DND-41 (cell line): Measurements from ENCODE around the gene USP26.

ENCODE experiments used
- ATAC-seq: fragments of 200-7000 bp; cut with Tn5 transposase; 3 replicates; pipeline ENCODE4 v1.9.1; 2021; ENCODE audit warnings: low read depth; ENCODE audit not compliant: insufficient read depth
- DNase-seq: peaks from one replicate; pipeline ENCODE4 v3.0.0-alpha.2; 2020
- H2AFZ ChIP-seq: 2 replicates; pipeline ENCODE4 v1.6.0; 2012; ENCODE audit warnings: low read depth, low read length
- H3K27ac ChIP-seq: 2 replicates; pipeline ENCODE4 v1.5.1; 2012; ENCODE audit warnings: low read length, inconsistent platforms
- H3K27me3 ChIP-seq: fragments of 200-600 bp; sonication (generic); 2 replicates; pipeline ENCODE4 v1.6.0; 2012; ENCODE audit warnings: low read length, mild to moderate bottlenecking, inconsistent platforms; ENCODE audit not compliant: insufficient read depth, poor library complexity
- H3K36me3 ChIP-seq: 2 replicates; pipeline ENCODE4 v1.5.1; 2012; ENCODE audit warnings: low read length, inconsistent platforms; ENCODE audit not compliant: insufficient read depth
- H3K4me1 ChIP-seq: 2 replicates; pipeline ENCODE4 v1.5.1; 2012; ENCODE audit warnings: mild to moderate bottlenecking, low read length; ENCODE audit not compliant: insufficient read depth
- H3K4me2 ChIP-seq: 2 replicates; pipeline ENCODE4 v1.6.0; 2012; ENCODE audit warnings: mild to moderate bottlenecking, moderate library complexity, low read length, inconsistent platforms; ENCODE audit not compliant: insufficient read depth
- H3K4me3 ChIP-seq, 2 experiments: fragments of 200-600 bp in 1 of 2; shearing (Covaris generic) in 1 of 2; 2 replicates each; pipeline ENCODE4 v1.5.1; 2012 to 2016; ENCODE audit warnings: inconsistent platforms in 2 of 2, low read length in 2 of 2, mild to moderate bottlenecking in 2 of 2, low read depth in 1 of 2, moderate library complexity in 1 of 2
- H3K79me2 ChIP-seq: 2 replicates; pipeline ENCODE4 v1.6.0; 2012; ENCODE audit warnings: low read length, inconsistent platforms; ENCODE audit not compliant: insufficient read depth
- H3K9ac ChIP-seq: 2 replicates; pipeline ENCODE4 v1.6.0; 2012; ENCODE audit warnings: low read depth, mild to moderate bottlenecking, inconsistent platforms, low read length, moderate library complexity
- H3K9me3 ChIP-seq: 2 replicates; pipeline ENCODE4 v1.5.1; 2012; ENCODE audit warnings: low read length, moderate library complexity, mild to moderate bottlenecking, inconsistent platforms; ENCODE audit not compliant: insufficient read depth, severe bottlenecking
- H4K20me1 ChIP-seq: 2 replicates; pipeline ENCODE4 v1.6.0; 2012; ENCODE audit warnings: low read length; ENCODE audit not compliant: insufficient read depth
- CTCF ChIP-seq: IDR thresholded peaks from 2 replicates; pipeline ENCODE4 v1.5.1; 2012; ENCODE audit warnings: borderline replicate concordance, low read length, moderate library complexity, mild to moderate bottlenecking; ENCODE audit not compliant: poor library complexity, severe bottlenecking; ENCODE audit errors: extremely low read depth
- EZH2 ChIP-seq: IDR thresholded peaks from 3 replicates; pipeline ENCODE4 v1.6.1; 2012; ENCODE audit warnings: borderline replicate concordance, low read depth, mild to moderate bottlenecking, moderate library complexity, low read length, inconsistent platforms; ENCODE audit not compliant: severe bottlenecking

The USP26 gene

GRCh38 chrX:133094098-133094731 is 2.7 kb downstream of the USP26 start:
- Histone ChIP-seq H3K79me2 (no peaks in the 10 kb centered on the region), H3K27me3 (no peaks in the 10 kb centered on the region), H3K9ac (no peak overlapping the region), H3K36me3 (no peaks in the 10 kb centered on the region), H4K20me1 (no peaks in the 10 kb centered on the region), H3K27ac (no peak overlapping the region), H3K4me2 (no peak overlapping the region), H3K9me3 (no peaks in the 10 kb centered on the region), H3K4me3 (no peak overlapping the region), H3K4me1 (no peaks in the 10 kb centered on the region), H2AFZ (no peak overlapping the region)
- TF ChIP-seq EZH2 = no peak
- no peak for TF ChIP-seq CTCF
- ATAC-seq (no peak), DNase-seq (no peak)

GRCh38 chrX:133090236-133090809 is 6.6 kb downstream of the USP26 start:
- ATAC-seq (no peak), DNase-seq (no peak)
- no peaks in the 10 kb centered on the region for H3K79me2 ChIP-seq
- no peak overlapping the region for H3K4me2 ChIP-seq
- no peak overlapping the region for H3K4me3 ChIP-seq
- no peak overlapping the region for H2AFZ ChIP-seq
- H3K27ac ChIP-seq = no peak overlapping the region
- no peak for TF ChIP-seq EZH2
- TF ChIP-seq CTCF = no peak
- no peaks in the 10 kb centered on the region for H3K4me1 ChIP-seq
- H3K36me3 ChIP-seq = no peaks in the 10 kb centered on the region
- no peaks in the 10 kb centered on the region for H3K9me3 ChIP-seq
- no peak overlapping the region for H3K9ac ChIP-seq
- no peaks in the 10 kb centered on the region for H4K20me1 ChIP-seq
- no peaks in the 10 kb centered on the region for H3K27me3 ChIP-seq

- H3K36me3 ChIP-seq = no peaks in the 10 kb centered on the region
- no peaks in the 10 kb centered on the region for H3K9me3 ChIP-seq
- H3K79me2 ChIP-seq = no peaks in the 10 kb centered on the region
These were observed 7.5 kb downstream of the USP26 start for GRCh38 chrX:133089411-133089810.

More at GRCh38 chrX:133089411-133089810, 7.5 kb downstream of the USP26 start:
- no peaks in the 10 kb centered on the region for H3K4me1 ChIP-seq
- no peak overlapping the region for H2AFZ ChIP-seq
- no peak overlapping the region for H3K4me2 ChIP-seq
- DNase-seq (no peak), ATAC-seq (no peak)
- H3K27ac ChIP-seq = no peak overlapping the region
- H3K4me3 ChIP-seq = no peak overlapping the region
- TF ChIP-seq EZH2 (no peak), CTCF (no peak)
- H4K20me1 ChIP-seq = no peaks in the 10 kb centered on the region
- no peak overlapping the region for H3K9ac ChIP-seq
- no peaks in the 10 kb centered on the region for H3K27me3 ChIP-seq
